Lower leg skin (tissue), 4 donors: ENCODE measurements around the gene ZNF135. TPM values are rescaled to one million over a fixed set of nuclear protein-coding genes. Genes with fewer than 3 reads are reported as not detected.

Experiments used
- DNase-seq, 2 donors: peaks; one replicate each; pipeline ENCODE4 v3.0.0-alpha.2; 2019; ENCODE audit warnings: low spot score in 2 of 2
- H3K4me3 ChIP-seq: fragments of 200-600 bp; sonication (generic); 2 replicates; pipeline ENCODE4 v1.5.1; 2017; ENCODE audit warnings: mild to moderate bottlenecking, low read depth; ENCODE audit not compliant: poor library complexity, severe bottlenecking
- POLR2A ChIP-seq, 2 donors: fragments of 450-650 bp; IDR thresholded peaks; one replicate each; pipeline ENCODE4 v1.6.1; 2016 to 2017; ENCODE audit warnings: antibody characterized with exemption in 2 of 2, mild to moderate bottlenecking in 1 of 2, moderate library complexity in 1 of 2
- whole genome bisulfite sequencing, 2 donors: methylation state at CpG; one replicate each; pipeline ENCODE4 v1.1.5; 2018; 5-methylcytosine and 5-hydroxymethylcytosine counted together
- intact Hi-C: fragments of 100-400 bp; cut with DNase I; formaldehyde crosslinking; loops from one replicate; pipeline ENCODE4 v1.15.0; 2023; ENCODE audit warnings: low total_unique reads
- total RNA-seq, 4 donors: library from RNA; depleted of rRNA; stranded (reverse); fragments of >200 nt; gene quantifications; one replicate each; pipeline ENCODE4 v1.1.0, GENCODE V29; 2016
- TF ChIP-seq, protein P1 (sequence below), 3 donors: fragments of 450-650 bp; IDR thresholded peaks; one replicate each; pipeline ENCODE4 v1.5.1; 2016; ENCODE audit warnings: antibody characterized with exemption in 3 of 3, mild to moderate bottlenecking in 3 of 3, moderate library complexity in 2 of 3

Gene ZNF135
- total RNA-seq, 4 donors from 2014 or later: 4.8 to 5.9 (median 5.5) TPM

DNA sequence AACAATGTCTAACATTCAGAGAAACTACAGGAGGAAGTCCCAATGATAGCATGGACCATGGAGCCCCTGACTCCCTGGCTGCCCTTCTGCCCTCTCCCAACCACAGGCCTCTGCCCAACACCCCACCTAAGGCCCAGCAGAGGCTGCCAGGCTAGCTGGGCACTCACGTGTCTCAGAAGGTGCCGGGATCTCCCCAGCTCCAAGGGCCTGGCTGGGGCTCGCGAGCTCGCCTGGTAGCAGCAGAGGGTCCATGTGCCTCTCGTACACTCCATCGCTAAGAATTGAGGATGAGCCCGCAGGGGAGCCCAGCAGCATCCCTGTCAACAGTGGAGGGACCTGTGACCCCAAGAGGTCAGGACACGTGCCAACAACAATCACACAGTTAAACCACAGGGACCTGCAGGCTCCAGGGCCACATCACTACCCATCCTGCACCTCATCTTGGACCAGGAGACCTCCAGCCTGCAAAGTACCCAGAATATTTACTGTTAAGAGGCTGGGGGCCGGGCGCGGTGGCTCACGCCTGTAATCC lies 29.5 kb downstream of the ZNF135 start:
- intact Hi-C loops: no loop called here
- TF ChIP-seq POLR2A (IDR thresholded peaks at IDR 0.05): no peak
- TF ChIP-seq, protein P1, sequence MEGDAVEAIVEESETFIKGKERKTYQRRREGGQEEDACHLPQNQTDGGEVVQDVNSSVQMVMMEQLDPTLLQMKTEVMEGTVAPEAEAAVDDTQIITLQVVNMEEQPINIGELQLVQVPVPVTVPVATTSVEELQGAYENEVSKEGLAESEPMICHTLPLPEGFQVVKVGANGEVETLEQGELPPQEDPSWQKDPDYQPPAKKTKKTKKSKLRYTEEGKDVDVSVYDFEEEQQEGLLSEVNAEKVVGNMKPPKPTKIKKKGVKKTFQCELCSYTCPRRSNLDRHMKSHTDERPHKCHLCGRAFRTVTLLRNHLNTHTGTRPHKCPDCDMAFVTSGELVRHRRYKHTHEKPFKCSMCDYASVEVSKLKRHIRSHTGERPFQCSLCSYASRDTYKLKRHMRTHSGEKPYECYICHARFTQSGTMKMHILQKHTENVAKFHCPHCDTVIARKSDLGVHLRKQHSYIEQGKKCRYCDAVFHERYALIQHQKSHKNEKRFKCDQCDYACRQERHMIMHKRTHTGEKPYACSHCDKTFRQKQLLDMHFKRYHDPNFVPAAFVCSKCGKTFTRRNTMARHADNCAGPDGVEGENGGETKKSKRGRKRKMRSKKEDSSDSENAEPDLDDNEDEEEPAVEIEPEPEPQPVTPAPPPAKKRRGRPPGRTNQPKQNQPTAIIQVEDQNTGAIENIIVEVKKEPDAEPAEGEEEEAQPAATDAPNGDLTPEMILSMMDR (IDR thresholded peaks at IDR 0.05): no peak
- no peak for DNase-seq
- no peak overlapping the region for H3K4me3 ChIP-seq
- WGBS, 2 donors: 94 to 98% methylated on average over 12 to 13 of the region's 13 CpGs

DNA sequence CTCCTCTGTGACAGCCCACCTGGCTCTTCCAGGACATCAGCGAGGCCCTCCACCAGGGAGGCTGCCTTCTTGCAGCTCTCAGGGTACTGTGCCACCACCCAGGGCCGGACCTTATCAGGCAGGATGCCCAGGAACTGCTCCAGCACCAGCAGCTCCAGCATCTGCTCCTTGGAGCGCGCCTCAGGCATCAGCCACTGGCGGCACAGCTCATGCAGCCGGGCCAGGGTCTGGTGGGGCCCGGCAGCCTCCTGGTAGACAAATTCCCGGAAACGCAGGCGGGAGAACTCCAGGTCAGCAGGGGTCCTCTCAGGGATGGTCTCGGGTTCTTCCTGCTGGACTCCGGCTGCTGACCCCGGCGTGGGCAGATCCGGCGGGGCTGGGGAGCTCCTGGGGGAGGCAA lies 30.8 kb downstream of the ZNF135 start:
- WGBS, 2 donors: 97 to 100% methylated on average over 16 of the region's 16 CpGs
- DNase-seq: no peak
- H3K4me3 ChIP-seq: no peak overlapping the region
- TF ChIP-seq, protein P1 (IDR thresholded peaks at IDR 0.05): no peak
- no peak for TF ChIP-seq POLR2A (IDR thresholded peaks at IDR 0.05)
- intact Hi-C loops: loop anchor here (5.0 kb wide), 1 partner anchor 217 kb away; the partner anchor contains the start of gene ERVK3-1

DNA sequence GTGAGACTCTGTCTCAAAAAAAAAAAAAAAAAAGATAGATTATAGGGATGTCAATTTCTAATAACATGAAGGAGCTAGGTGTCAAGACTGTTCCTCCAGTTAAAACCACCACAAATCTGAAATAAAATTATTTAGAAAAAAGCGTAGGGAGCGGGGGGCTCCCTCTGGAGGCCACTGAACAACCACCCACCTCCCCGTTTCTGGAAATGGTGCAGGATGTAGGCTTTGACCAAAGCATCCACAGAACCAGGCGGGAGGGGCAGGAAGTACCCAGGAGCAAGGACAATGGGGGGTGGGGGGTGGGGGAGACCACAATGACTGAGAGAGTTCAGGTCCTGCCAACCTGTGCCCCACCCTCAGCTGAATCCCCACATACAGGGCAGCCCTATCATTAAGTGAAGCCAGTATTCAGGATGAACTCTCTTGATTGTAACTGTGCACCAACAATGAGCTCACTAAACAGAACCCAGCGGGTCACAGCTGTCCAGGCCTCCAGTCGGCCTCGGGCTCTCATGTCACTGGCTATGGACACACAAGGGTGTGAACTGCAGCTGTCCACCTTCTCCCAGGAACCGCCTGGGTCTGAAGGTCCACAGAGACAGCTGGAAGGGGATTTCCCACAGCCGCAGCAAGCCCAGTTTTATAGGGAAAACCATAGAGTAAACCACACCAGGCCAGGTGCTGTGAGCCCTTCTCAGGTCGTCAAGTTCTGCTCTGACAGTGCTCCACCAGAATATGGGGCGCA lies 32.3 kb downstream of the ZNF135 start:
- 83% methylated on average over 7 to 10 of the region's 11 CpGs for WGBS, 2 donors
- H3K4me3 ChIP-seq: no peak overlapping the region
- DNase-seq: no peak
- TF ChIP-seq, protein P1 (IDR thresholded peaks at IDR 0.05): no peak
- TF ChIP-seq POLR2A (IDR thresholded peaks at IDR 0.05): no peak
- intact Hi-C loops: loop anchor here (5.0 kb wide), 1 partner anchor 216 kb away; the partner anchor contains the start of gene ERVK3-1

DNA sequence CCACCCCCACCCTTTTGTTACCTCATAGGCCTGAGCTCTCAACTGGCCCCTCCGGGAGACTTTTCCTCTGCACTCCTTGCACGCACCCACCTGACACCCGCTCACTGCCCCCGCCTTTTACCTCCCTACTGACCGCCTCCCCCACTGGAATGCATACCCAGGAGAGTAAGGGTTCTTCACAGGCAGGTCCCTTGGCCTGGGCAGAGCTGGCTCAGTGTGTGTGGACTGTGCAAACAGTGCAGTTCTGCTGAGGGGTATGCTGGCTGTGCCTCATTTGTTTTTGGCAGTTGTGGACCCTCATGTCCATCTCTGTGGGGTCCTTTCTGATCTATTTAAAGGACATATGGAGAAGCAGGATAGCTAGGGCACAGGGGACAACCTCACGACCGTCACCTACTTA lies 34.0 kb downstream of the ZNF135 start:
- intact Hi-C loops: loop anchor here (5.0 kb wide), 1 partner anchor 214 kb away; the partner anchor contains the start of gene ERVK3-1
- no peak overlapping the region for H3K4me3 ChIP-seq
- DNase-seq: no peak
- 93% methylated on average over 7 of the region's 7 CpGs for WGBS, 2 donors
- TF ChIP-seq, protein P1 (IDR thresholded peaks at IDR 0.05): no peak
- TF ChIP-seq POLR2A (IDR thresholded peaks at IDR 0.05): no peak

DNA sequence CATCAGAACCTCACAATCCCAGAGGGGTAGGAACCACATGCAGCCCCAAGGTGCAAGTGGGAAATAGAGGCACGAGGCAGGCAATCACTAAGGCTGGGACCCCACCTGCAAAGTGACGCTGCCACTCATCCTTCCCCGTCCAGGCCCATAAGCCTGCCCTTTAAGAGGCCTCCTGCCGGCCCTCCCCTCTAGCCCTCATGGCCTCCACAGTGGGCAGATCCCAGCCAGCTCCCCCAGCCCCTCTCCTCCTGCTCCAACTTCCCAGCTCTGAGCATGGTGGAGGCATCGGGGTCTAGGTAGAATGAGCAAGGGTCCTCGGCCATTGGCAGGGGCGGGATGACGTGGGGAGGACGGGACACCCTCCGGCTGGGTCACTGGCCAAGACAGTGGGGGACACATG lies 36.2 kb downstream of the ZNF135 start:
- no peak overlapping the region for H3K4me3 ChIP-seq

More for the DNA sequence above, 36.2 kb downstream of the ZNF135 start:
- 95 to 99% methylated on average over 10 of the region's 10 CpGs for WGBS, 2 donors
- TF ChIP-seq, protein P1 (IDR thresholded peaks at IDR 0.05): no peak
- TF ChIP-seq POLR2A (IDR thresholded peaks at IDR 0.05): no peak
- intact Hi-C loops: no loop called here
- DNase-seq: no peak
